Fibroblast of skin of abdomen (primary cell): ENCODE data around the gene MAIP1.

Experiments used
- DNase-seq: peaks from one replicate; pipeline ENCODE4 v3.0.0-alpha.2; 2013

The MAIP1 gene

GRCh38 chr2:199992296-199992695 is 36.9 kb downstream of the MAIP1 start:
- DNase-seq, result no peak

DNA sequence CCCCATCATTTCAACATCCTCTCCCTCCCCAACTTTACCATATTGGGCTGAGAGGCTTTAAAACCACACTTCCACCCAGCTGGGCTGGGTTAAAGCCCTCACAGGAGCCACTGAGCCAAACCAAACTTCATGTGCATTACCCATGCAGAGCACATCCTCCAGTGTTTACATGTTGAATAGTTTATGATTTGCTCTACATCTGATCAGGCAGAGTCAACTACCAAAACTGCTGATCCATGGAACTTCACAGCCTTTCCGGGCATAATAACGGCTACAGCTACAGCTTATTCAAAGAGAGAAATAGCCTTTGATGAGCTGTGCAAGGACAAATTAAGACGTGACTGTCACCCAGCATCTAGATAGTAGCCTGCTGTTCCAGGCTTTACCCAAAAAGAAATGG is 39.0 kb downstream of the MAIP1 start:
- DNase-seq, result no peak

GRCh38 chr2:199994896-199995295 is 39.5 kb downstream of the MAIP1 start:
- DNase-seq, result no peak

- DNase-seq, result no peak
Measured at GRCh38 chr2:199997296-199997695, 41.9 kb downstream of the MAIP1 start.

DNA sequence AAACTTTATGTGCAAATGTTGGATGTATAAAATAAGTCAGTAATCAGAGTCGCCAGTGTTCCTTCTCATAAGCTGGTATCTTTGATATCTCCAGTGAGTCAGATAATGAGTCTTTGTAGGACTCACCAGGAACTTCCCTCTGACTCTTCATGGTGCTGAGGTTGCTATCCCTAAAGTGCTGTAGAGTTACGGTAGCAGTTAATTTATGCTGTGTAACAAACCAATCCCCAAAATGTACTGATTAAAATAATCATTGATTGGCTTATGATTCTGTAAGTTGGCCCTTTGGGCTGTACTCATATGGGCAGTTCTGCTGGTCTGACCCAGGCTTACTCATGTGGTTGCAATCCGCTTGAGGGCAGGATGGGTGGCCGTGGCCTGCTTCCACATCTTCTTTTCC is 43.8 kb downstream of the MAIP1 start:
- DNase-seq, result no peak

DNA sequence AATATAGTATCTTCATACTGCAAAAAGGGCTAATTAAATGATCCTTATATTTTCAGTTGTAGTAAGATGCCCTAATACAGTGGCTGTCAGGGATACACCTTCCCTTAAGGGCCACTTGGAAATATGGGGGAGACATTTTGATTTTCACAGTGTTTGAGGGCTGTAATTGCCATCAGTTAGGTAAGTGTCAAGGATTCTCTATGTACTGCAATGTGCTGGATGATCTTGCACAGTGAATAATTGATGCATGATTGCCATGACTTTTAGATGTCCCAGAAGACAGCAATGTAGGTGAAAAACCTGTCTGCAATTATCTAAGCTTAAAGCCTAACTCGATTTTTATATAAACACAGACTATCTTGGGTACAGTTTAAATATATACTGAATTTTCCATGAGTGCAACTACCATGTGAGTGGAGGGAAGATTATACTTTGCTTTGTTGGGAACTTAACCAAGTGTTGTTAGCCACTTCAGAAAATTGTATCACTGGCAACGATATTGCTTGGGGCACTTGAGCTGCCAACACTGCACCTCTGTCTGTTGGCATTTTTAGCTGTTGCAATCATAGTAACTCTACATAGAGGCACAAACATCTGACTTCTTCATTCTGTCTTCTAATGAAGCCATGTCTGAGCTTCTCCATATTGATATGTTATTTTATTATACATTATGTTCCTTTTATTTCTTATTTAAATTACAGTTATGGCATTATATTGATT is 45.2 kb downstream of the MAIP1 start:
- DNase-seq, result no peak

DNA sequence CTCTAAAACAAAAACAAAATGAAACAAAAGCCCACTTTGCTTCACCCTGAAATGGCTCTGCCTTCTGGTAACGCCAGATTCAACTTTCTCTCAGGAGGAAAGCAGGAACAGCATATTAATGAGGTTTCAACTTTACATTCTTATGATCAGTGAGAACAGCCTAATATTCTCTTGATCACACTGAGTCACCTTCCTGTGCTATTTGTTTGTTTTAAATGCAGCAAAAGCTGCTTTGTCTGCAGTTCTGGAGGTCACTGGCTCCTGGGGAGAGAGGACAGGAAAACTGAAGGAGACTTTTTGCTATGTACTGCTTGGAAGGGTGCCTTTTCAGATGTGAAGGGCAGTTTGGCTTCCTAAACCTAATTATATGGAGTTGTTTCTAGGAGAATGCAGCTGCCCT is 48.1 kb downstream of the MAIP1 start:
- DNase-seq, result no peak

GRCh38 chr2:200005675-200006074 is 50.3 kb downstream of the MAIP1 start:
- no peak for DNase-seq

DNA sequence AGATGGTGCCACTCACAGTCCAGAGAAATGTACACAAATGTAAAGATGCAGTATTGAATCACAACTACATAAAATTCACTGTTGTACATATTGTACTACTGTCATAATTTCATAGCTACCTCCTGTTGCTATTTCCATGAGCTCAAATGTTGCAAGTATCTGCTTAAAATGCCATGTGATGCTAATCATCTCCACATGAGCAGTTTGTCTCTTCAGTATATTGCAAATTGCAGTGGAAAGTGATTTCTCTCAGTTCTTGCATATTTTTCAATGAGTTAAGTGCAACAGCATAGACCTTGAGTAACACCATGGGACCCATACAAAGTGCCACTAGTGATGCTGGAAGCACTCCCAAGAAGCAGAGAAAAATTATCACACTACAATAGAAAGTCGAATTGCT is 51.9 kb downstream of the MAIP1 start:
- no peak for DNase-seq

DNA sequence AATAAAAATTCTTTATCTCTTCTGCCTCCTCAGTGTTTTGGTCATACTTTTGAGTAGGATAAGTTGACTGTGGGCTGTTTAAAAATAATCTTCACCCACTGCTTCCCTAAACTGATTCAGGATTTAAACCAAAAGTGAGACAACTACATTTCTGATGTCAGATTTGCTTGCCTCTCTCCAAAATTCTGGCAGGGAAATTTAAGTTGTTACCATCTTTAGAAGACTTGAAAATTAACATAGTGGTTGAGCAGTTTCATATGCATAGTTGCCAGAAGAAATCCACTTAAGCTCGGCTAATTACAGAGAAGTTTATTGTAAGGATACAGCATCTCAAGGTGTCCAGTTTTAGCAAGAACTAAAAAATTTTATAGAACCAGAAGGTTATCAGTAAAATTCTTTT is 57.0 kb downstream of the MAIP1 start:
- DNase-seq, result no peak
